GM19099 (cell line): ENCODE measurements around the gene CCDC172.

Experiments
- POLR2A ChIP-seq: IDR thresholded peaks from 3 replicates; pipeline ENCODE4 v1.6.1; 2011; ENCODE audit warnings: low read depth; ENCODE audit not compliant: insufficient read length; ENCODE audit errors: extremely low read depth

Gene CCDC172

DNA sequence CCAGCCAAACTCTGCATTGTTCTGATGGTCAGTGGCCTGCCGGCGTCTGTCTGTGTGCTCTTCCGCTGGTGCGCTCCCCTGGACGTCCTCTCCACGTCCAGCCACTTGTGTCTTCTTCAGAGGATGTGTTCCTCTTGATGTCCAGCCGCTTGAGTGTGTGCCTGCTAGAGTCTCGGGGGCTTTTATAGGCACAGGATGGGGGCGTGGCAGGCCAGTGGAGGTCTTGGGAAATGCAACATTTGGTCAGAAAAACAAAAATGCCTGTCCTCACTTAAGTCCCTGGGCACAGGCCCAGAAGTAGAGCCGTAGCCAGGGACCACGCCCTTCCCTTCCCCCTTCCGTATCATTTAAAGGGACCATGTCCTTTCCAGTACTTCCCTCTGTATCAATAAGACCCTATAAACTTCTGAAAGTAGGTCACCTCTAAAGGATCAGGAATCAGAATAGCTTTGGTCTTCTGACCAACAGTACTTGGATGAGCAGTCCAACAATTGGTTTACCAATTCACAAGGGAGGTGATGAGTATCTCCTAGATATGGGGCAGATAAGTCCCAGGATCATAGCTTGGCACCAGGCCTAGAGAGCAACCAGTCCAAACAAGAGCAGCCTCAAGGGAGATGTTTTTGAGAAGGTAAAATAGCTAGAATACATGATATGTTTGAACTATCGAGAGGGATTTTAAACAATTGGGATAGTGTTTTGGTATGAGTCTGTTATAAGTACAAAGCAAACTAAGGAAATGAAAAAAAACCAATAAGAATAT lies 71.2 kb downstream of the CCDC172 start:
- no peak for TF ChIP-seq POLR2A

DNA sequence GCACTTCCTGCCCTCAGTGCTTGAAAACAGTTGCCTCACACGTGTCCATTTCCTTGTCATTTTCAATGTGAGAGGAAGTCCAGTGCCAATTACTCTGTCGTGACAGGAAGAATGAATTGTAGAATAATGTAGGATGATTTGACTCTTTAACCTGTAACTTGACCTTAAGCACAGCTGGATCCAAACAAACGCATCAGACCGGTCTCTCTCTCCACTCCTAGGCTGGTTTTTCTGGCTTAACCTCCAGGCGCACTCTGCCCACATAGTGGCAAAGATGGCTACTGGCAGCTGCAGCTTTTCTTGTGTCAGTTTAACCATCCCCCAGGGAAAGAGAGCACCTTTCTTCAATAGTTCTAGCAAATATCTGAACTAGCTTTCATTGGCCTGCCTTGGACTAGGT lies 74.0 kb downstream of the CCDC172 start:
- TF ChIP-seq POLR2A, result no peak

DNA sequence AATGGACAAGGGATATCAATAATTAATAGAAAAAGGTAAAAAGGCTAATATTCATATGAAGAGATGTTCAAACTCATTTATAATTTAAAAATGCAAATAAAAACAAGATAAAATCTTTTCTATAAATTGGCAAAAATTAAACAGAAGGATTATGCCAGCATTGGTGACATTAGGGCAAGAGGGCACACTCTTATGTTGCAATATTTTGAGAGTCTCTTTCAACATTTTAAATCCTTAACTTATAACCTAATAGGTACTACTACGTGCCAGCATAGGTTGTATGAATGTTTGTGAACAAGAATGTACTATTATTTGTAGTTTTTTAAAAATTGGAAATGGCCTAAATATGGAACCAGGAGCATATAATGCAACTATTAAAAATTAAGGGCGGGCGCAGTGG lies 78.6 kb downstream of the CCDC172 start:
- TF ChIP-seq POLR2A, result no peak

DNA sequence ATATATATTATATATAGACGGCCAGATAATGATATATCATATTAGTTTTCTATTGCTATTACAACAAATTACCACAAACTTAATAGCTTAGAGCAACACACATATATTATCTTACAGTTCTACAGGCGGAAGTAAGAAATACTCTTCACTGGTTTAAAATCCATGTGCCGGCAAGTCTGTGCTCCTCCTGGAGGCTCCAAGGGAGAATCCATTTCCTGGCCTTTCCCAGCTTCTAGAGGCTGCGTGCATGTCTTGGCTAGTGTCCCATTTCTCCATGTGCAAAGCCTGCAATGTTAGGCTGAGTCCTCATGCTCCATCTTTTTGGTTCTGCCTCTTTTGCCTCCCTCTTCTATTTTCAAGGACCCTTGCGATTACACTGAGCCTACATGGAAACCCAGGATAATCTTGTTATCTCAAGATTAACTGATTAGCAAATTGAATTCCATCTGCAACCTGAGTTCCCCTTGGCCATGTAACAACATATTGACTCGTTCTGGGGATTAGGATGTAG lies 79.5 kb downstream of the CCDC172 start:
- TF ChIP-seq POLR2A, result no peak

DNA sequence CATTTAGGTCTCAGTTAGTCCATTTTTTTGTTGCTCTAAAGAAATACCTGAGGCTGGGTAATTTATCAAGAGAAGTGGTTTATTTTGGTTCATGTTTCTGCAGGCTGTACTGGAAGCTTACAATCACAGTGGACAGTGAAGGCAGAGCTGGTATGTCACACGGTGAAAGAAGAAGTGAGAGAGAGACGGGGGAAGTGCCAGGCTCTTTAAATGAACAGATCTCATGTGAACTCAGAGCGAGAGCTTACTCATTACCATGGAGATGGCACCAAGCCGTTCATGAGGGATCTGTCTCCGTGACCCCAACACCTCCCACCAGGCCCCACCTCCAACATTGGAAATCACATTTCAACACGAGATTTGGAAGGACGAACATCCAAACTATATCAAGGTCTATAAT lies 84.5 kb downstream of the CCDC172 start:
- no peak for TF ChIP-seq POLR2A

DNA sequence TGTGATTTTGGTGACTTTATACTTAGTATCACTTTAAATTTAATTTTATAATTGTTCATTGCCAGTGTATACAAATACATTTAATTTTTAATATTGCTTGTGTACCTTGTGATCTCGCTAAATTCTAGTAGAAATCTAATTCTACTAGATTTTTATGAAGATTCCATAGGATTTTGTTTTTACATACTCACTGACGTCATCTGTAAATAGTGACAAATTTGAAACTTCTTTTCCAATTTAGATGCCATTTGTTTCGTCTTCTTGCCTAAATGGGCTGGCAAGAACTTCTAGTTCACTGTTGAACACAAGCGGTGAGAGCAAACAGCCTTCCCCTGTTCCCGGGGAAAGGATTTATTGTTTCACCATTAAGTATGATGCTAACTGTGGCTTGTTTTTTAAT lies 86.1 kb downstream of the CCDC172 start:
- TF ChIP-seq POLR2A, result no peak

DNA sequence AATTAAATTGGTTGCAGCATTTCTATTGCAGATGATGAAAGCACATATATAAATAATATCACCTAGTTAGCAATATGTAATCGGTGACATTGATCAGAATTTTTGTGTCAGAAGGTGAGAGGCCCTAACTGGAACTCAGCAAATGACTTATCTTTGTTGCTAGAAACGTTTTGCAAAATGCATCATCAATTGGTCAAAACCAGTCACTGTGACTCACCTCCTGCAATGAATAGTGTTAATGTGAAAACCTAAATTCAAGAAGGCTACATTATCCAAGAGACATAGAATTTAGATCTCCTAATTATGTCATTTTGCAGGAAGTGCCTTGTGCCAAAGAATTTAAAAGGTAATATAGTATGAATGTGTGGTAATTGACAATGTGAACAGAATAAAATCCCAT lies 93.6 kb downstream of the CCDC172 start:
- TF ChIP-seq POLR2A, result no peak

DNA sequence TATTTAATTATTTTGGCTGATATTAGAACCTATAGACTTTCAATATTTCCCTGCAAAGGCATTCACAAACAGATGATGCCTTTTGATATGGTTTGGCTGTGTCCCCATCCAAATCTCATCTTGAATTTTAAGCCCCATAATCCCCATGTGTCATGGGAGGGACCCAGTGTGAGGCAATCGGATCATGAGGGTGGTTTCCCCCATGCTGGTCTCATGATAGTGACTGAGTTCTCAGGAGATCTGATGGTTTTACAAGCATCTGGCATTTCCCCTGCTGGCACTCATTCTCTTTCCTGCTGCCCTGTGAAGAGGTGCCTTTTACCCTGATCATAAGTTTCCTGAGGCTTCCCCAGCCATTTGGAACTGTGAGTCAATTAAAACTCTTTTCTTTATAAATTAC lies 94.1 kb downstream of the CCDC172 start:
- TF ChIP-seq POLR2A, result no peak

DNA sequence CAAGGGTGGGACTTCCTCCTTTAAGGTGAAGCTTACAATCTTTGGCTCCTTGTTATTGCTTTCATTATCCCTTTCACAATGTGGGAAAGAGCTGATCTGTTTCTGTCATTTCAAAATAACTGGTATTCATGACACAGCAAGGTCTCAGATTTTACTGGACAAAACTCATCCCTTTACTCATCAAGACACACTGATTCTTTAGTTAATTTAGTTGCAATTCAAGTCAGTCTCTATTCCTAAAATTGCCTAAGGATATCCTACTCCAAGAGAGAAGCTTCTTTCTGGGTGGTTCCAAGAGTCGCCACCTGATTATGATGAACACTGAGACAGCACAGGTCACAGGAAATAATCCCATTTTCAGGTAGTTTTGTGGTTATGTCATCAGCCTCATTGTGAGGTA lies 97.6 kb downstream of the CCDC172 start:
- no peak for TF ChIP-seq POLR2A

DNA sequence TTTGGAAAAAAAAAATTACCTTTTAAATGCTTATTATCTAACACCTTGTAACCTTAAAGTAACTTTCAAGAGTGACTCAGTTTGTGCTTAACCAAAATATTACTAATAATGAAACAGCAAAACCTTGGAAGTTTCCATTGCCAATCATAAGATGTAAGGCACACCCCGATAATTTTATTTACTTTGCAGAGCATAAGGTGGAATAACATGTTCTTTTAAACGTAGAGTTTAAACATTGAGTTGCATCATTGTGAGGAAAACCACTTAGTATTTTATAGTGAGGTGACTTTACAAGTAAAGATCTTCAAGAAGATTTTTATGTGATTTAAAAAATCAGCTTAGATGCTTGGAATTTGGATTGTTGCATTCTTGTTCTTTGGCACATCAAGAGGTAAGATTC lies 103.4 kb downstream of the CCDC172 start, which contains the start of gene PNLIPRP3:
Gene PNLIPRP3 (plus strand): TSS at position 177 of the 400 bp plus-strand sequence. CDS start 166 bp downstream, at position 343.
- no peak for TF ChIP-seq POLR2A

DNA sequence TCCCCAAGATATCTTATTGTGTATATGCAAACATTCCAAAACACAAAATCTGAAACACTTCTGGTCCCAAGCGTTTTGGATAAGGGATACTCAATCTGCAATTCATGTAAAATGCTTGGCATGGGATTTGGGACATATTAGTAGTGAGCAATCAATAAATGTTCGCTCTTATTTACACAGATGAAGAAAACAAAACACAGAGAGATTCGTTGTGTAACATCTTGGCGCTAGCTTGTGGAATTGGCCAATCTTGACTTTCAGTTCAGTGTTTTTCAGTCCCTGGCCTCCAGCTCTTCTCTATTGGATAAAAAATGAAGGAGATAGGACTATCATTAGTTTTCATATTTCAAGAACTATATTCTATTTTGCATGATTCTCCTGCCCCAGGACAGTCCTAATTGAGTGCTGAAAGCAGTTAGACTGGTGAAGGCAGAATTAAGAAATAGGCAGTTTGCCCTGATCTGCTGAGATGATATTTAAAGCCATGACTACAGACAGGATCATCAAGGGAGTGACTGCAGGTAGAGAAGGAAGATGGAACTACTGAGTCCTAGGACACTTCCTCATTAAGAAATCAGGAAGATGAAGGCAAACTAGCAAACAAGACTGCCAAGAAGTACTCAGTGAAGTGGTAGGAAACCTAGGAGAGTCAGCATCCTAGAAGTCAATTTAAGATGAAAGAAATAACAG lies 105.2 kb downstream of the CCDC172 start:
- no peak for TF ChIP-seq POLR2A
